ENCODE data around the gene TP53I13.

GRCh38 chr17:29590411-29591145, 22.1 kb downstream of the TP53I13 start:
- TF ChIP-seq ZSCAN30 (CRISPR knock-in tag; IDR thresholded peaks at IDR 0.05), result no peak
- TF ChIP-seq ZNF768 (CRISPR knock-in tag; IDR thresholded peaks at IDR 0.05), result no peak
- TF ChIP-seq MTF1 (CRISPR knock-in tag; IDR thresholded peaks at IDR 0.05), result no peak
- TF ChIP-seq SIN3A (IDR thresholded peaks at IDR 0.05; ENCODE audit: borderline replicate concordance, low read depth, low read length), result 0 out of 2 replicates have a peak, but pooled peaks have one; percentile 36
- no peak for TF ChIP-seq JARID2 (CRISPR knock-in tag; IDR thresholded peaks at IDR 0.05; ENCODE audit: insufficient replicate concordance)
- TF ChIP-seq ZNF430 (CRISPR knock-in tag; IDR thresholded peaks at IDR 0.05), result no peak
- TF ChIP-seq TCF7L2 (IDR thresholded peaks at IDR 0.05; ENCODE audit: low read depth, low read length), result no peak
- TF ChIP-seq GFI1 (CRISPR knock-in tag; IDR thresholded peaks at IDR 0.05; ENCODE audit: borderline replicate concordance), result peak; percentile 76; the same call in 1 of the 2 replicates
- TF ChIP-seq, protein P1, sequence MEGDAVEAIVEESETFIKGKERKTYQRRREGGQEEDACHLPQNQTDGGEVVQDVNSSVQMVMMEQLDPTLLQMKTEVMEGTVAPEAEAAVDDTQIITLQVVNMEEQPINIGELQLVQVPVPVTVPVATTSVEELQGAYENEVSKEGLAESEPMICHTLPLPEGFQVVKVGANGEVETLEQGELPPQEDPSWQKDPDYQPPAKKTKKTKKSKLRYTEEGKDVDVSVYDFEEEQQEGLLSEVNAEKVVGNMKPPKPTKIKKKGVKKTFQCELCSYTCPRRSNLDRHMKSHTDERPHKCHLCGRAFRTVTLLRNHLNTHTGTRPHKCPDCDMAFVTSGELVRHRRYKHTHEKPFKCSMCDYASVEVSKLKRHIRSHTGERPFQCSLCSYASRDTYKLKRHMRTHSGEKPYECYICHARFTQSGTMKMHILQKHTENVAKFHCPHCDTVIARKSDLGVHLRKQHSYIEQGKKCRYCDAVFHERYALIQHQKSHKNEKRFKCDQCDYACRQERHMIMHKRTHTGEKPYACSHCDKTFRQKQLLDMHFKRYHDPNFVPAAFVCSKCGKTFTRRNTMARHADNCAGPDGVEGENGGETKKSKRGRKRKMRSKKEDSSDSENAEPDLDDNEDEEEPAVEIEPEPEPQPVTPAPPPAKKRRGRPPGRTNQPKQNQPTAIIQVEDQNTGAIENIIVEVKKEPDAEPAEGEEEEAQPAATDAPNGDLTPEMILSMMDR (CRISPR knock-in tag; IDR thresholded peaks at IDR 0.05), result 0 out of 2 replicates have a peak, but pooled peaks have one; percentile 14
- TF ChIP-seq ZNF10 (CRISPR knock-in tag; IDR thresholded peaks at IDR 0.05; ENCODE audit: borderline replicate concordance, low read depth), result no peak
- TF ChIP-seq ARID2 (CRISPR knock-in tag; IDR thresholded peaks at IDR 0.05; ENCODE audit: borderline replicate concordance), result no peak

Measured in HepG2 (cell line).